PC-3 (cell line): ENCODE measurements around the gene FAM53C. TPM values are rescaled to one million over a fixed set of nuclear protein-coding genes. Genes with fewer than 3 reads are reported as not detected.

Source experiments
- ATAC-seq: fragments of 200-7000 bp; cut with Tn5 transposase; 2 replicates; pipeline ENCODE4 v1.9.1; 2020; ENCODE audit warnings: mild to moderate bottlenecking, moderate library complexity
- BruUV-seq: library from RNA; stranded (reverse); fragments of 400-500 nt; replicated peaks from 2 replicates; lab custom pipeline; 2021; lab: Mats Ljungman, UMichigan
- CTCF ChIA-PET: fragments of 300-600 bp; sonication (Branson Sonifier 250); formaldehyde crosslinking; loops from one replicate; lab custom pipeline; 2022; ENCODE audit warnings: antibody characterized with exemption; lab: Charles Lee
- POLR2A ChIA-PET: fragments of 300-600 bp; sonication (Branson Sonifier 250); formaldehyde crosslinking; loops from one replicate; lab custom pipeline; 2022; ENCODE audit warnings: antibody characterized with exemption; ENCODE audit not compliant: unreplicated experiment; lab: Charles Lee
- DNase-seq: peaks from one replicate; pipeline ENCODE4 v3.0.0-alpha.2; 2015
- H2AFZ ChIP-seq: fragments of 300-600 bp; sonication (generic); 2 replicates; pipeline ENCODE4 v1.6.0; 2016; ENCODE audit warnings: antibody characterized with exemption, low read length
- H3F3A ChIP-seq: fragments of 300-600 bp; sonication (generic); one replicate; pipeline ENCODE4 v1.6.0; 2017; ENCODE audit warnings: antibody characterized with exemption, low read length, control low read depth, mild to moderate bottlenecking; ENCODE audit not compliant: unreplicated experiment
- H3K27ac ChIP-seq: fragments of 300-600 bp; sonication (generic); 2 replicates; pipeline ENCODE4 v1.5.1; 2016; ENCODE audit warnings: mild to moderate bottlenecking, low read length
- H3K27me3 ChIP-seq: fragments of 300-600 bp; sonication (generic); 2 replicates; pipeline ENCODE4 v1.6.1; 2016; ENCODE audit warnings: low read length, mixed read lengths
- H3K36me3 ChIP-seq: fragments of 300-600 bp; sonication (generic); 2 replicates; pipeline ENCODE4 v1.6.1; 2016; ENCODE audit warnings: low read depth, mixed run types, low read length, mixed read lengths
- H3K4me1 ChIP-seq: fragments of 300-600 bp; sonication (generic); 2 replicates; pipeline ENCODE4 v1.5.1; 2016; ENCODE audit warnings: low read length; ENCODE audit not compliant: insufficient read depth
- H3K4me2 ChIP-seq: fragments of 300-600 bp; sonication (generic); 2 replicates; pipeline ENCODE4 v1.6.0; 2016; ENCODE audit warnings: low read length
- H3K4me3 ChIP-seq: fragments of 300-600 bp; sonication (generic); 2 replicates; pipeline ENCODE4 v1.5.1; 2016; ENCODE audit warnings: mild to moderate bottlenecking, low read length, mixed read lengths
- H3K79me2 ChIP-seq: fragments of 300-600 bp; sonication (generic); 2 replicates; pipeline ENCODE4 v1.6.1; 2017; ENCODE audit warnings: low read length, mixed read lengths
- H3K9ac ChIP-seq: fragments of 300-600 bp; sonication (generic); 2 replicates; pipeline ENCODE4 v1.6.0; 2016; ENCODE audit warnings: mild to moderate bottlenecking, low read length
- H3K9me2 ChIP-seq: fragments of 300-600 bp; sonication (generic); replicated peaks from 2 replicates; pipeline ENCODE4 v1.6.1; 2016; ENCODE audit warnings: mixed run types, low read length, mixed read lengths
- H3K9me3 ChIP-seq: fragments of 300-600 bp; sonication (generic); 2 replicates; pipeline ENCODE4 v1.6.1; 2016; ENCODE audit warnings: low read length, mixed read lengths
- H4K20me1 ChIP-seq: fragments of 300-600 bp; sonication (generic); 2 replicates; pipeline ENCODE4 v1.6.1; 2016; ENCODE audit warnings: low read length, mixed read lengths
- CTCF ChIP-seq: fragments of 300-600 bp; sonication (generic); conservative IDR thresholded peaks from 2 replicates; pipeline ENCODE4 v1.5.1; 2017; ENCODE audit warnings: antibody characterized with exemption, low read depth, mild to moderate bottlenecking, low read length
- EZH2 ChIP-seq: fragments of 300-600 bp; sonication (generic); IDR thresholded peaks from one replicate; pipeline ENCODE4 v1.6.1; 2017; ENCODE audit warnings: antibody characterized with exemption, mild to moderate bottlenecking, low read length; ENCODE audit not compliant: unreplicated experiment
- EZH2phosphoT487 ChIP-seq: fragments of 300-600 bp; sonication (generic); IDR thresholded peaks from 2 replicates; pipeline ENCODE4 v1.6.1; 2018; ENCODE audit warnings: mild to moderate bottlenecking, antibody characterized with exemption, low read length, borderline replicate concordance
- intact Hi-C: fragments of 100-400 bp; cut with micrococcal nuclease; formaldehyde crosslinking; loops from 2 replicates; pipeline ENCODE4 v1.9.0; 2023
- total RNA-seq: library from RNA; depleted of rRNA; stranded (reverse); fragments of >200 nt; gene quantifications from 2 replicates; pipeline ENCODE4 v1.2.3, GENCODE V29; 2014

FAM53C gene
- total RNA-seq, 1 experiment from 2014 or later, result 26.6 TPM

- H3K36me3 ChIP-seq, result peaks cover 21% of the 10 kb centered on the region
- no peak overlapping the region for H3K4me3 ChIP-seq
- H3K9me2 ChIP-seq, result no peaks in the 10 kb centered on the region
- no peak for TF ChIP-seq EZH2phosphoT487
- TF ChIP-seq EZH2, result no peak
- TF ChIP-seq CTCF, result no peak
- intact Hi-C loops, result no loop called here
- no peak overlapping the region for H2AFZ ChIP-seq
- peaks cover 9% of the 10 kb centered on the region for H3K4me1 ChIP-seq
- BruUV-seq, result no TSS peak
- no peaks in the 10 kb centered on the region for H3F3A ChIP-seq
- ChIA-PET POLR2A (interaction anchor here (0.7 kb wide), 1 partner anchor 107 kb away, joined by 3 read pairs; no protein-coding TSS in a partner anchor), CTCF (interaction anchor here (0.6 to 1.1 kb wide), 2 partner anchors 19 to 58 kb away, joined by 3 to 4 read pairs; partner anchors contain the start of gene CDC25C)
- no peak for ATAC-seq
- peaks cover 9% of the 10 kb centered on the region; the same call in 1 of the 2 replicates for H4K20me1 ChIP-seq
- peaks cover 26% of the 10 kb centered on the region for H3K79me2 ChIP-seq
- no peak overlapping the region for H3K27ac ChIP-seq
- no peaks in the 10 kb centered on the region; the same call in 1 of the 2 replicates for H3K9me3 ChIP-seq
- H3K9ac ChIP-seq, result no peak overlapping the region
- DNase-seq, result no peak
- no peak overlapping the region for H3K4me2 ChIP-seq
- H3K27me3 ChIP-seq, result no peaks in the 10 kb centered on the region
Measured at GRCh38 chr5:138350563-138350890, 12.5 kb downstream of the FAM53C start.

GRCh38 chr5:138351056-138351455, 13.0 kb downstream of the FAM53C start:
- Histone ChIP-seq H3K79me2 (peaks cover 32% of the 10 kb centered on the region), H3F3A (no peaks in the 10 kb centered on the region), H3K9ac (no peak overlapping the region), H3K9me2 (no peaks in the 10 kb centered on the region), H3K4me2 (no peak overlapping the region), H4K20me1 (peaks cover 9% of the 10 kb centered on the region; the same call in 1 of the 2 replicates), H2AFZ (no peak overlapping the region), H3K9me3 (no peaks in the 10 kb centered on the region; the same call in 1 of the 2 replicates), H3K27ac (no peak overlapping the region), H3K4me3 (no peak overlapping the region), H3K36me3 (peaks cover 16% of the 10 kb centered on the region), H3K27me3 (no peaks in the 10 kb centered on the region), H3K4me1 (peaks cover 9% of the 10 kb centered on the region)
- CTCF ChIA-PET, result interaction anchor here (0.6 kb wide), 1 partner anchor 59 kb away, joined by 3 read pairs; no protein-coding TSS in a partner anchor
- no TSS peak for BruUV-seq
- POLR2A ChIA-PET, result no interaction called here
- TF ChIP-seq EZH2 (no peak), CTCF (no peak), EZH2phosphoT487 (no peak)
- 0 out of 2 replicates have a peak, but pooled peaks have one; percentile 17 for ATAC-seq
- peak; percentile 34 for DNase-seq
- intact Hi-C loops, result no loop called here

GRCh38 chr5:138351517-138351916, 13.5 kb downstream of the FAM53C start:
- Histone ChIP-seq H3K27me3 (no peaks in the 10 kb centered on the region), H3K9me3 (no peaks in the 10 kb centered on the region; the same call in 1 of the 2 replicates), H2AFZ (no peak overlapping the region), H4K20me1 (peaks cover 9% of the 10 kb centered on the region; the same call in 1 of the 2 replicates), H3F3A (no peaks in the 10 kb centered on the region), H3K36me3 (peaks cover 15% of the 10 kb centered on the region), H3K79me2 (peaks cover 36% of the 10 kb centered on the region), H3K9me2 (no peaks in the 10 kb centered on the region), H3K4me3 (no peak overlapping the region), H3K27ac (no peak overlapping the region), H3K9ac (no peak overlapping the region), H3K4me1 (peaks cover 9% of the 10 kb centered on the region), H3K4me2 (no peak overlapping the region)
- DNase-seq (no peak), ATAC-seq (no peak)
- intact Hi-C loops, result no loop called here
- ChIA-PET POLR2A (no interaction called here), CTCF (interaction anchor here (1.3 to 2.2 kb wide), 3 partner anchors 12 to 20 kb away, joined by 4 to 10 read pairs (median 8); partner anchors contain the start of genes CDC25C and FAM53C)
- TF ChIP-seq CTCF (no peak), EZH2 (no peak), EZH2phosphoT487 (no peak)
- no TSS peak for BruUV-seq
